ENCODE data around the gene DHX32.

DHX32 gene

DNA sequence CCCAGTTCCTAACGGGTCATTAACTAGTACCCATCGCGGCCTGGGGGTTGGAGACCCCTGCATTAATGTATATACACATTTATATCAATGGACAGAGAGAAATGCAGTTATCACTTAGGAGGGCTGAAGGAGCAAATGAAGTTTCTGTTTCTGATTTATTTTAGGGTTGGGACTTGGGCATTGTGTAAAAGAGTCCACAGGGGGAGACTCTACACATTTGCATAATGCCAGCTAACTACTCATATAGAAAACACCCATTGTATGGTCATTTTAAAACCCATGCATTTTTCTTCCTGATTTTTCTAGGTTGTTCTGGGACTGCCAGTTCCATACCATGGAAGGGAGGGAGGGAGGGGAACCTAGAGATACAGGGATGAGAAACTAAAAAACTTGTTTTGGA is 34.2 kb downstream of the DHX32 start:
- DNase-seq (ENCODE audit: low read depth), result no peak

GRCh38 chr10:125845617-125846016 is 35.5 kb downstream of the DHX32 start:
- DNase-seq (ENCODE audit: low read depth), result no peak

- no peak for DNase-seq (ENCODE audit: low read depth)
These were observed 36.3 kb downstream of the DHX32 start for GRCh38 chr10:125844751-125845221.

DNA sequence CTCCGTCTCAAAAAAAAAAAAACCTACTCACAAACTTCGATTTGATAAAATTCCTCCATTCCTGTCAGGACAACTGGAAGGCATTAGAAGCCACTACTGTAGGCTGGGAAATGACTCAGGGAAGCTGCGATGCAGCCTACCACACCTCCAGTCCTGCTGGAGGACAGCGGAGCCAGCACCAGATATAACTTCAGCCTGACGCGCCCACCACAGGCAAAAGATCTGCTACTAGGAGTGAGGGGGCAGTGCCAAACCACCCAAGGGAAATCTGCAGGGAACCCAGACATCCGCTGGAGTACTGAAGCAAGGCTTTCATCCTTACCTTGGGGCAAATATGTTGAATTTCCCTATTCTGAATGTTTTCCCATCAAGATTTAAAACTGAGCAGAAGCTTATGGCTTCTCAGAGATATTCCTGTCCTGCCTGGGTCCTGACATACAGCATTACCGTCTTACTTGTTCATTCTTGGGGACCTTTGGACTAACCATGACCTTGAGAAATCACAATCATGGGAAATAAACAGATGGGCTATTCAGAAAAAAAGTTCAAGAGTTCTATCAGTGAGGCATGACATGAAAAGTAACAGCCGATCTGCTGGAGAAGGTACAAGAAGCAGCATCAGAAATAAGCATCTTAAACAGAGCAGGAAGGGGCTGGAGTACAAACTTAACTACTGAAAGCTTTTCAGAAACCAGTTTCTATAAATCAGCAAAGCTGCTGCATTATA is 37.3 kb downstream of the DHX32 start:
- no peak for DNase-seq (ENCODE audit: low read depth)

- DNase-seq (ENCODE audit: low read depth), result no peak
These were observed 40.1 kb downstream of the DHX32 start for GRCh38 chr10:125840955-125841354.

GRCh38 chr10:125840406-125840805 is 40.7 kb downstream of the DHX32 start:
- no peak for DNase-seq (ENCODE audit: low read depth)

GRCh38 chr10:125838802-125839575 is 42.1 kb downstream of the DHX32 start:
- DNase-seq (ENCODE audit: low read depth), result no peak

DNA sequence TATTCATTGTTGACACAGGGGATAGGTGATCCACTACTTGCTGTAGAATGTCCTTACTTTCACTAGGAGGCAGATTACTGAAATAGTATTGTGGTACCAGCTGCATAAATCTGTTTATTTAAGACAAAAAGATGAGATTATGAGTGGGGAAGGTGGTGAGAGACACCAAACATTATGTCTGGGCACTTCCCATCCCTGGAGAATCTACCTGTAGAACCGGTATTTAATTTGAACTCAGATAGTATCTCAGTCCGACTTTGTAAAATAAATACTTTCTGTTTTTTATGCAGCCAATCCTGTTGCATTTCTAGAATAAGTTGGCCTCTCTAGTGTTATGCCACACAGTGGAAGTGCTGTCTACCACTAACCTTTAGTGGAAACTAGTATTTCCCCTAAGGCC is 44.3 kb downstream of the DHX32 start:
- no peak for DNase-seq (ENCODE audit: low read depth)

DNA sequence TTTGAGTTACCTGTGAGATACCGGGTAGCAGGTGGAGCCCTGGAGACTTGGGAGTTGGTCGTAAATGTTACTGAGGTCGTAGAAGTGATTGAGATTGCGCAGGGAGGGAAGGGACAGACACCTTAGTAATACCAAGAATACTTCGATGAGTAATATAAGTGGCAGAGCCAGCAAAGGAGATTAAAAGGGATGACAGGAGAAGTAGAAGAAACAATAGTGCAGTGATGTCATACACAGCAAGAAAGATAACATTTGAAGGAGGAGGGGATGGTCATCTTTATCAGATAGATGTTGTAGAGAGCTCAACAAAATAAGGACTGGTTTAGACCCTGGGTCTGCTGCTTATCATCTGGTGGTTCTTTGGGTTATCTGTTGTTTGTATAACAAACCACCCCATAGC is 52.8 kb downstream of the DHX32 start:
- no peak for DNase-seq (ENCODE audit: low read depth)

- DNase-seq (ENCODE audit: low read depth), result no peak
These were observed 54.0 kb downstream of the DHX32 start for GRCh38 chr10:125827133-125827532.

DNA sequence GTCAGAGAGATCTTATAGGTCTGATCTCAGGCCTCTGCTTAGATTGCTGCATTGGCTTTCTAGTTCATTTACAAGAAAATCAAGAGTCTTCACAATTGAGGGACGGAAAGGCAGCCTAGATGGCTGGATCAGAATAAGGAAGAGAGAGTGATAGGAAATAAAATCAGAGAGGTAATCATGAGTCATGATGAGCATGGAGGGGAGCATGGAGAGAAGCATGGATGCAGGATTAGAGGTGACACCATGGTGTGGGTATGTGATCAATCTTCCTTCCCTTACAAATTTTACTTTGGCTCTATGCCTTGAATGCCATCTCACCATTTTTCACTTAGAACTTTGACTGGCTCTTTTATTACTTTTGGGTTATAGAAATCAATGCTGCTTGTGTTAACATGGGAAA is 56.4 kb downstream of the DHX32 start:
- no peak for DNase-seq (ENCODE audit: low read depth)

GRCh38 chr10:125823663-125824251 is 57.3 kb downstream of the DHX32 start:
- DNase-seq (ENCODE audit: low read depth), result no peak

DNA sequence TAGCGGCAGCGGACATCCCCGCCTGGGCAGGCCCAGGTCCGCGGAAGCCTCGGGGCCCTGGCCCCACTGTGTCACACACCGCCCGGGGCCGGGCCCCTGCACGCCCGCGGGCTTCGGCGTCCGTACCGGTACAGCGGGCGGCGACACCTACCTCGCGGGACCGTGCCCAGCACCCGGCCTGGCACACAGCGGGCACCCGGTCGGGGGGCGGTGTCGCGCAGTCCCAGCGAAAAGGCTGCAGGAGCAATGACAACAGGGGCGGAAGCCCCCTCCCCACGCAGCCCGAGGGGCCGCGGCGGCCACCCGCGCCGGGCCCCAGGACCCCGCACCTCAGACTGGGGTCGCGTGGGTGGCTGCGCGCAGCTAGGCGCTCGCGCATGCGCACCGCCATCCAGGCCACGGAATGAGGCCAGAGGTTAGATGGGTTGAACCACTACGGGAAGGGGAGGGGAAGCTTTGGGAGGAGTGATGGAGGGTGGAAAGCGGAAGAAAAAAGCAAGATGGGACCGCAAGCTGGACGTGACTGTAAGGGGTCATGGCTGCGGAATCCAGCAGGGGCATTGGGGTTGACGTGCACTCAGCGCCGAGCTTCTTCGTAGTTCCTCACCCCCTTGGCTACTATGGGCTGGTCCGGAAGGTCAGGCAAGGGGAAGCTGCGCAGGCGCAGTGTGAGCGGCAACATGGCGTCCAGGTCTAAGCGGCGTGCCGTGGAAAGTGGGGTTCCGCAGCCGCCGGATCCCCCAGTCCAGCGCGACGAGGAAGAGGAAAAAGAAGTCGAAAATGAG is 58.0 kb downstream of the DHX32 start, which contains the start of the genes BCCIP and UROS:
Gene BCCIP, plus strand, starts transcription at position 669 of the 785 bp plus-strand sequence. Its CDS starts 12 bp downstream, at position 681.
Gene UROS, minus strand, starts transcription at position 381 of the 785 bp plus-strand sequence. CDS start 6,759 bp downstream, outside the sequence.
- peak; percentile 85 for DNase-seq (ENCODE audit: low read depth)

DNA sequence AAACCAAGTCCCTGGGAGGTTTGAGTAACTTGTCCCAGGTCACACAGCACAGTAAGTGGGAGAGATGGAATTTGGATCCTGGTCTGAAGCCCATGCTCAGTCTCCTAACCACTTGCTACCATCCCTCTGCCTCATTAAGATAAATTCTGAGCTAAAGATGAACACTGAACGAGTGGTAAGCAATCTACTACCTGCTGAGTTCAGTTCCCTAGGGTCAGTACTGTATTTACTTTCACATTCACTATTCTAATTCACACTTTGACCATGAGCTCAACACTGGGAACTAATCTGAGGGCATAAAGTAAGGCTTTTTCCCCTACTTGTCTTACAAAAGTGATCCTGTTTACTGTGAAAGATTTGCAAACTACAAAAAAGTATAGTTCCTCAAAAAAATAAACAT is 60.4 kb downstream of the DHX32 start:
- no peak for DNase-seq (ENCODE audit: low read depth)

GRCh38 chr10:125817337-125817946 is 63.6 kb downstream of the DHX32 start:
- DNase-seq (ENCODE audit: low read depth), result no peak

- DNase-seq (ENCODE audit: low read depth), result no peak
These were observed 64.5 kb downstream of the DHX32 start for GRCh38 chr10:125816548-125816947.

DNA sequence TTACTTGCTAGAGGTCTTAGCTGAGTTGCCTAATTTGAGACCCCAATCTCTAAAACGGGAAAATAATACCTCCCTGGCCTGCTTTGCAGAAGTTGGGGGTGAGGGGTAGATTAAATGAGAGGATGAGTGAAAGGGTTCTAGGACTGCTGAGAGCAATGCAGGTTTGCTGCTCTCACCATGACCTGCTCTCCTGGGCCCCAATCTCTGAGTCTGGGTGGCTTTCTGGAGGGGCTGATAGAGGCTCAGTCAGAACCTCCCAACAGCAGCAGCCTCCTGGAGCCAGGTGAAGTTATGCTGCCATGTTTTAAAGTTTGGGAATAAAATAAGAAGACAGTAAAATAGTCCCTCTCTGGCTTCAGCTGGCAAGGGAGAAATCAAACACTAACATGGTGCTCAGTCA is 65.3 kb downstream of the DHX32 start:
- DNase-seq (ENCODE audit: low read depth), result no peak

DNA sequence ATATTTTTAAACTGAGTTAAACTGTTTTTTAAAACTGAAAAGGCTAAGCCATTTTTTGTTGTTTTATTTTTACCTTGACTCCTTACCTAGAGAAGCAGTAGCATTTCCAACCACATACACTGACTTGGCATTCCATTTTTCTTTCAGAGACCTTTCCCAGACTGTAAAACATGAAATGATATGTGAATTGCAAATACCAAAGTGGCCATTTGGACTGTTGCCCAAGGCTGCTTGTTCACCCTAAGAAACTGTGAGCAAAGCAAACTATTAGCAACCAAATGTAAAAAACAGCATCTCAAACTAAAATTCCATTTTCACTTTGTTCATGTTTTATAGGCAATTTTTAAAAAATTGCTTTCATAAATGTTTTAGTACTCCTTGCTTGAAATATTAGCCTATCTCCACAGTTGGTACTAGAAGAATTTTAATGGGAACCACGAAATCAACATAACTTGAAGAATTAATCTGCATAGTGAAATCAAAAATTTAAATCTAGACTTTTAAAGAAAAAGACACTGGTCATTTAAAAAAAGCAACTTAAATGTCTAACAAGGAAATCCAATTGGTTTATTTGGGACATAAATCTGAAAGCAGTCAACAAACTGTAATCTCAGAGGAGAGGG is 68.9 kb downstream of the DHX32 start:
- no peak for DNase-seq (ENCODE audit: low read depth)

DNA sequence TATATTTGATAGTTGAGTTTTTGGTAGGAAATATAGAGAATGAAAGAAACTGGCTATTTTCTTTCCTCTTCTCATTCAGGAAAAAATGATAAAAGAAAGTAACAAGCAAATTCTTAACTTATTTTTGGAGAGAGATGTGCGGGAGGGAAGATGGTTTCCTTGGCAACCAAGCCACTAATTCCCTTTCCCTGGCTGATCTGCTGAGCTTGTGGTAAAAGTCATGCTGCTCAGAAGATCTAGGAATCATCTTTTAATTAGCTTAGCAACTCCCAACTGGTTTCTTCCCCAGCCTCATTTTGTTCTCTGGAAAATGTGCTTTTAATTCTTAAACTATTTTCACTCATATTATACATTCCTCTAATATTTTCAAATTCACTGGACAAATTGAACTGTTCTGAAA is 69.8 kb downstream of the DHX32 start:
- no peak for DNase-seq (ENCODE audit: low read depth)

- DNase-seq (ENCODE audit: low read depth), result no peak
These were observed 73.0 kb downstream of the DHX32 start for GRCh38 chr10:125808047-125808446.

DNA sequence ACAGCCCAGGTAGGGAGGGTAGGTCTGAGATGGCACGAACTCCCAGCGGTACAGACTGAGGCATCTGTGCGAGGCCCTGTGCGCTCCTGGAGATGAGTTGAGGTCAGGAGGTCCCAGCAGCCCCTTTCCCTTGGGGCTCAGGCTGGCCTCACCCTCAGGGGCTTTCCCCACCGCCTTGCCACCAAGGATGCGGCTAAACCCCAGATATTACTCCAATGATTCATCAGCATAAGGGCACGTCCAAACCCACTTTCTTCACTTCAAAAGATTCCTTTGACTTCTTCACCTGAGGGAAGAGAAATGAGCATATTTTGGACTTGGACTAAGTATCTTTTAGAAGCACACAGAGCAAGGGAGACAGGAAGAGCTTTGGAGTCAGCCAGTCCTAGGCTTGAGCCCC is 78.4 kb downstream of the DHX32 start:
- DNase-seq (ENCODE audit: low read depth), result no peak

All from T-helper 22 cell (primary cell).